HEK293T (cell line): ENCODE data around the gene OR51E2.

ENCODE experiments used
- CTCF ChIA-PET: fragments of 350-600 bp; formaldehyde crosslinking; extraction: SDS; loops from one replicate; lab custom pipeline; 2021; ENCODE audit warnings: antibody characterized with exemption, inconsistent platforms; lab: Yijun Ruan, JAX
- POLR2A ChIA-PET: fragments of 350-600 bp; formaldehyde crosslinking; extraction: SDS; loops from one replicate; lab custom pipeline; 2020; ENCODE audit warnings: antibody characterized with exemption, inconsistent platforms; lab: Yijun Ruan, JAX
- DNase-seq: peaks from one replicate; pipeline ENCODE4 v3.0.0; 2012; ENCODE audit warnings: mixed read lengths; ENCODE audit errors: extremely low spot score
- ARNT ChIP-seq: fragments of 450-650 bp; IDR thresholded peaks from 2 replicates; pipeline ENCODE4 v1.6.1; 2017; ENCODE audit warnings: mild to moderate bottlenecking
- BHLHE40 ChIP-seq: fragments of 450-650 bp; IDR thresholded peaks from 2 replicates; pipeline ENCODE4 v1.6.1; 2016; ENCODE audit warnings: mild to moderate bottlenecking, moderate library complexity, borderline replicate concordance
- CTBP1 ChIP-seq: fragments of 450-650 bp; IDR thresholded peaks from 2 replicates; pipeline ENCODE4 v1.6.1; 2016; ENCODE audit warnings: borderline replicate concordance
- ELF4 ChIP-seq: fragments of 450-650 bp; IDR thresholded peaks from 2 replicates; pipeline ENCODE4 v1.6.1; 2017; ENCODE audit warnings: antibody characterized with exemption
- FOXA1 ChIP-seq: fragments of 450-650 bp; IDR thresholded peaks from 2 replicates; pipeline ENCODE4 v1.6.1; 2016; ENCODE audit warnings: mild to moderate bottlenecking
- FOXK2 ChIP-seq: fragments of 450-650 bp; IDR thresholded peaks from 2 replicates; pipeline ENCODE4 v1.6.1; 2016; ENCODE audit warnings: mild to moderate bottlenecking
- FOXM1 ChIP-seq: fragments of 450-650 bp; IDR thresholded peaks from 2 replicates; pipeline ENCODE4 v1.6.1; 2017; ENCODE audit warnings: mild to moderate bottlenecking, borderline replicate concordance
- HDGF ChIP-seq: fragments of 450-650 bp; IDR thresholded peaks from 2 replicates; pipeline ENCODE4 v1.6.1; 2017; ENCODE audit warnings: antibody characterized with exemption, borderline replicate concordance
- L3MBTL2 ChIP-seq: fragments of 450-650 bp; conservative IDR thresholded peaks from 2 replicates; pipeline ENCODE4 v1.6.1; 2016; ENCODE audit warnings: mild to moderate bottlenecking
- LEF1 ChIP-seq: fragments of 450-650 bp; IDR thresholded peaks from 2 replicates; pipeline ENCODE4 v1.6.1; 2017; ENCODE audit warnings: mild to moderate bottlenecking, borderline replicate concordance
- NFRKB ChIP-seq: fragments of 450-650 bp; IDR thresholded peaks from 2 replicates; pipeline ENCODE4 v1.6.1; 2016; ENCODE audit warnings: mild to moderate bottlenecking, moderate library complexity
- SP1 ChIP-seq: fragments of 450-650 bp; IDR thresholded peaks from 2 replicates; pipeline ENCODE4 v1.6.1; 2017
- SUZ12 ChIP-seq: fragments of 450-650 bp; IDR thresholded peaks from 2 replicates; pipeline ENCODE4 v1.6.1; 2016; ENCODE audit warnings: mild to moderate bottlenecking
- TARDBP ChIP-seq: fragments of 450-650 bp; IDR thresholded peaks from 2 replicates; pipeline ENCODE4 v1.6.1; 2016
- ZNF384 ChIP-seq: fragments of 450-650 bp; IDR thresholded peaks from 2 replicates; pipeline ENCODE4 v1.6.1; 2016
- TF ChIP-seq, protein P1 (sequence below): fragments of 450-650 bp; IDR thresholded peaks from 2 replicates; pipeline ENCODE4 v1.6.1; 2016

OR51E2 gene

DNA sequence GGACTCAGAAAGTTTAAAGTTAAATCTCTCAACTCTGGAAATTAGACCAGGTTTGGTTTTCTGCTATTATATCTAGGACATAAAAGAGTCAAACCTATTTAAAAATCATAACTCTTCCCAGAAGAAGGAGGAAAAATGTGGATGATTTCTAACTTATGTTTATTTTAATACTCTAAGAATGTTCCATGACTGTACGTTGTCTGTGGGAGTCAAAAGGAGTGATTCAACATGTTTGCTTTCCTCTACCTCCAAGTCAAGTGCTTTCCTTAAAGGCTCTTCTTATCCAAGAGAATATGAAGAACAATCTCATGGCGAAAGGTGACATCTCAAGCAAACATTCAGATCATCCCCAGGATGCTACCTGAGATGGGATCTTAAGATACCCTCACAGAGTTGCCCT, 32.2 kb downstream of the OR51E2 start:
- ChIA-PET POLR2A (no interaction called here), CTCF (no interaction called here)
- TF ChIP-seq L3MBTL2, result no peak
- no peak for TF ChIP-seq FOXM1
- TF ChIP-seq BHLHE40, result no peak
- no peak for TF ChIP-seq SUZ12
- DNase-seq, result no peak

- ChIA-PET CTCF (no interaction called here), POLR2A (no interaction called here)
- no peak for TF ChIP-seq ELF4
- DNase-seq, result no peak
Observed at GRCh38 chr11:4664786-4665185, 32.9 kb downstream of the OR51E2 start.

DNA sequence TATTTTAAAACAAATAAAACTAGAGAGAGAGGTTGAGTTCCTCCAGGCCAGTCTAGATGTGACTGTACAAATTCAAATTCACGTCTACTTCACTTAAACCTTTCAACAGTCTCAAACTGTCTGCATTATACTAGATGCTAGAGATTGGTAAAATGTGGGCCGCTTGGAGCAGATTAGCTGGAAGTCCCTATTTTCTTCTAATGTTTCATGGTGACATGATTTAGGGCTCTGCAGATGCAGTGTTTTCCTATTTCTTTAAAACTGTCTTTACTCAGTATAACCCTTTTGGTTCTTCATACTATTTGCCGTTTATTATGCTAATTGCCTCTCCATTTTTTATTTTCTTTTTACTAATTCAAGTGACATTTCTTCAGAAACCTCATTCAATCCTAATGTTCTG, 33.5 kb downstream of the OR51E2 start:
- ChIA-PET CTCF (interaction anchor here (0.8 kb wide), 1 partner anchor 86 kb away, joined by 6 read pairs; no protein-coding TSS in a partner anchor), POLR2A (no interaction called here)
- no peak for DNase-seq
- TF ChIP-seq SUZ12, result no peak
- no peak for TF ChIP-seq HDGF
- TF ChIP-seq BHLHE40, result no peak
- no peak for TF ChIP-seq FOXK2
- TF ChIP-seq FOXA1, result no peak
- TF ChIP-seq NFRKB, result no peak
- TF ChIP-seq ARNT, result no peak
- TF ChIP-seq, protein P1, sequence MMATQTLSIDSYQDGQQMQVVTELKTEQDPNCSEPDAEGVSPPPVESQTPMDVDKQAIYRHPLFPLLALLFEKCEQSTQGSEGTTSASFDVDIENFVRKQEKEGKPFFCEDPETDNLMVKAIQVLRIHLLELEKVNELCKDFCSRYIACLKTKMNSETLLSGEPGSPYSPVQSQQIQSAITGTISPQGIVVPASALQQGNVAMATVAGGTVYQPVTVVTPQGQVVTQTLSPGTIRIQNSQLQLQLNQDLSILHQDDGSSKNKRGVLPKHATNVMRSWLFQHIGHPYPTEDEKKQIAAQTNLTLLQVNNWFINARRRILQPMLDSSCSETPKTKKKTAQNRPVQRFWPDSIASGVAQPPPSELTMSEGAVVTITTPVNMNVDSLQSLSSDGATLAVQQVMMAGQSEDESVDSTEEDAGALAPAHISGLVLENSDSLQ, result no peak
- TF ChIP-seq TARDBP, result no peak
- no peak for TF ChIP-seq SP1
- no peak for TF ChIP-seq ZNF384
- TF ChIP-seq L3MBTL2, result no peak
- no peak for TF ChIP-seq LEF1
- no peak for TF ChIP-seq FOXM1
- TF ChIP-seq CTBP1, result no peak
- no peak for TF ChIP-seq ELF4

- no peak for DNase-seq
- TF ChIP-seq BHLHE40, result no peak
- POLR2A ChIA-PET, result no interaction called here
- CTCF ChIA-PET, result no interaction called here
Observed at GRCh38 chr11:4662876-4663275, 34.8 kb downstream of the OR51E2 start.

- CTCF ChIA-PET, result no interaction called here
- TF ChIP-seq CTBP1 (no peak), FOXA1 (no peak), ZNF384 (no peak), SP1 (no peak), TARDBP (no peak), ARNT (no peak), FOXK2 (no peak), L3MBTL2 (no peak), BHLHE40 (no peak), LEF1 (no peak), NFRKB (no peak), HDGF (no peak), FOXM1 (no peak), SUZ12 (no peak), ELF4 (no peak)
- TF ChIP-seq, protein P1, result no peak
- POLR2A ChIA-PET, result no interaction called here
- DNase-seq, result no peak
Observed at GRCh38 chr11:4658629-4659445, 38.8 kb downstream of the OR51E2 start.

DNA sequence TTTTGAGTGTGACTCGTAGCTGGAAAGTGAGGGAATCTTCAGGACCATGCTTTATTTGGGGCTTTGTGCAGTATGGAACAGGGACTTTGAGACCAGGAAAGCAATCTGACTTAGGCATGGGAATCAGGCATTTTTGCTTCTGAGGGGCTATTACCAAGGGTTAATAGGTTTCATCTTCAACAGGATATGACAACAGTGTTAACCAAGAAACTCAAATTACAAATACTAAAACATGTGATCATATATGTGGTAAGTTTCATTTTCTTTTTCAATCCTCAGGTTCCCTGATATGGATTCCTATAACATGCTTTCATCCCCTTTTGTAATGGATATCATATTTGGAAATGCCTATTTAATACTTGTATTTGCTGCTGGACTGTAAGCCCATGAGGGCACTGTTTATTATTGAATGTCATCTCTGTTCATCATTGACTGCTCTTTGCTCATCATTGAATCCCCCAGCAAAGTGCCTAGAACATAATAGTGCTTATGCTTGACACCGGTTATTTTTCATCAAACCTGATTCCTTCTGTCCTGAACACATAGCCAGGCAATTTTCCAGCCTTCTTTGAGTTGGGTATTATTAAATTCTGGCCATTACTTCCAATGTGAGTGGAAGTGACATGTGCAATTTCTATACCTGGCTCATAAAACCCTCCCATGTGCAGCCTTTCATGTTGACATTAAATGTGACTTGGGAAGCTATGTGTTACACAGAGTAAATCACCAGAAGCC, 42.9 kb downstream of the OR51E2 start:
- POLR2A ChIA-PET, result no interaction called here
- no peak for DNase-seq
- CTCF ChIA-PET, result interaction anchor here (0.6 kb wide), 1 partner anchor 288 kb away, joined by 3 read pairs; no protein-coding TSS in a partner anchor
- TF ChIP-seq NFRKB, result no peak
- no peak for TF ChIP-seq BHLHE40
- no peak for TF ChIP-seq SP1
- TF ChIP-seq LEF1, result no peak
- no peak for TF ChIP-seq HDGF
- no peak for TF ChIP-seq FOXA1
- TF ChIP-seq ZNF384, result no peak
- no peak for TF ChIP-seq SUZ12
- TF ChIP-seq ARNT, result no peak
- TF ChIP-seq FOXM1, result no peak
- TF ChIP-seq L3MBTL2, result no peak
- TF ChIP-seq TARDBP, result no peak
- no peak for TF ChIP-seq ELF4
- no peak for TF ChIP-seq FOXK2
- no peak for TF ChIP-seq CTBP1
- TF ChIP-seq, protein P1, result no peak
